ENCODE results near the gene CDC14A. TPM values are rescaled to one million over a fixed set of nuclear protein-coding genes. Genes with fewer than 3 reads are reported as not detected.

The CDC14A gene
- total RNA-seq, 1 donor from 2014 or later: 12.8 TPM

- peak; percentile 36 for DNase-seq
Observed at GRCh38 chr1:100538913-100539835, 186.9 kb downstream of the CDC14A start.

GRCh38 chr1:100539836-100540536, 187.7 kb downstream of the CDC14A start:
- peak; percentile 19 for DNase-seq

GRCh38 chr1:100542285-100542684, 190.0 kb downstream of the CDC14A start:
- DNase-seq: no peak

- DNase-seq: no peak
Observed at GRCh38 chr1:100543640-100544039, 191.3 kb downstream of the CDC14A start.

GRCh38 chr1:100544791-100545190, 192.5 kb downstream of the CDC14A start:
- DNase-seq: no peak

- DNase-seq: no peak
Observed at GRCh38 chr1:100545855-100546254, 193.5 kb downstream of the CDC14A start.

GRCh38 chr1:100552031-100552430, 199.7 kb downstream of the CDC14A start:
- no peak for DNase-seq

GRCh38 chr1:100552922-100553321, 200.6 kb downstream of the CDC14A start:
- no peak for DNase-seq

GRCh38 chr1:100556181-100556580, 203.9 kb downstream of the CDC14A start:
- DNase-seq: no peak

GRCh38 chr1:100556925-100557605, 204.8 kb downstream of the CDC14A start:
- no peak for DNase-seq

- DNase-seq: no peak
Observed at GRCh38 chr1:100557606-100557953, 205.3 kb downstream of the CDC14A start.

- no peak for DNase-seq
Observed at GRCh38 chr1:100565533-100565932, 213.2 kb downstream of the CDC14A start.

GRCh38 chr1:100565937-100566699, 213.8 kb downstream of the CDC14A start:
- no peak for DNase-seq

- DNase-seq: no peak
Observed at GRCh38 chr1:100567062-100567461, 214.8 kb downstream of the CDC14A start.

Other genes starting within 250 kb of the CDC14A start
- gene SASS6, start 219.6 kb upstream of the CDC14A start, total RNA-seq: 3.9 TPM
- 32.6 TPM for gene TRMT13, start 219.3 kb upstream of the CDC14A start, total RNA-seq
- gene LRRC39, start 174.2 kb upstream of the CDC14A start, total RNA-seq: 132 TPM
- gene DBT, start 102.7 kb upstream of the CDC14A start, total RNA-seq: 11.0 TPM
- 30.6 TPM for gene RTCA, start 86.3 kb upstream of the CDC14A start, total RNA-seq
- 0.21 TPM for gene GPR88, start 185.6 kb downstream of the CDC14A start, total RNA-seq